ENCODE measurements around the gene NLRP8. TPM values are rescaled to one million over a fixed set of nuclear protein-coding genes. Genes with fewer than 3 reads are reported as not detected.

Gene NLRP8
- total RNA-seq, 6 experiments from 2014 or later, result not detected

DNA sequence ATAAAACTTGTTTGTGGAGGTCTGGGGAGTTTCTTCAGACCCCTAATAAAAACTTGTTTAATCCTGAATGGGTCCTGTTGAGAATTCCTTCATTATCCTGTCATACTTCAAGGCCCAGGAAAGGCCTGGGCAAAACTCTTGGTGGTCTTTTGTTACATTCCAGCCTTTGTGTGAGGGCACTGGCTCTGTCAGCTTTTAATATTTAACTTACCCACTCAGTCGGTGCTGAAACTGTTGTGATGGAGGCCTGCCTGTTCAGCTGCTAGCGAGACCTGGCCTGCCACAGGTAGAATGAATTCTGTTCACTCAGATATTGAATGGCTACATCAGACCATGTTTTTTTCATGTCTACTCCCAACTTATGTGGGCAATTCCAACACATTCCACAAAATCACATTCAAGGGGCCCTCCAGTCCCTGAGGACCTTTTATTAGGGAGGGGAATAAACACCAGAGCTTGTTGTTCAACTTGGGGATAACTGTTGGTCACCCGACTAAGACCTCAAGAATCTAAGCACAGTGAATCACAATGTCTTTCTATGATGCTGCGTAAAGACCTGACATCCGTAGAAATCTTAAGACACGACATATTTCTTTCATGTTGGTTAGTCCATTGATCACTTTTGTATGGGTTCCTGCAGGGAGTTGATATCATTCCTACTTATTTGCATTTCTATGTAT, 12.5 kb downstream of the NLRP8 start:
- Histone ChIP-seq H3K27me3 (no peaks in the 10 kb centered on the region), H3K9me3 (no peaks in the 10 kb centered on the region), H3K4me1 (no peaks in the 10 kb centered on the region), H3K27ac (no peak overlapping the region), H3K4me3 (no peak overlapping the region), H3K36me3 (no peaks in the 10 kb centered on the region)
- DNase-seq (no peak), ATAC-seq (no peak)
- WGBS (ENCODE audit: insufficient coverage, low coverage, low lambda C conversion rate, missing lambda C conversion rate), result 49% methylated on average over 5 of the region's 6 CpGs
- intact Hi-C loops (cut with DNase I), result no loop called here
- no peak for TF ChIP-seq POLR2A (IDR thresholded peaks at IDR 0.05)
- TF ChIP-seq, protein P1, sequence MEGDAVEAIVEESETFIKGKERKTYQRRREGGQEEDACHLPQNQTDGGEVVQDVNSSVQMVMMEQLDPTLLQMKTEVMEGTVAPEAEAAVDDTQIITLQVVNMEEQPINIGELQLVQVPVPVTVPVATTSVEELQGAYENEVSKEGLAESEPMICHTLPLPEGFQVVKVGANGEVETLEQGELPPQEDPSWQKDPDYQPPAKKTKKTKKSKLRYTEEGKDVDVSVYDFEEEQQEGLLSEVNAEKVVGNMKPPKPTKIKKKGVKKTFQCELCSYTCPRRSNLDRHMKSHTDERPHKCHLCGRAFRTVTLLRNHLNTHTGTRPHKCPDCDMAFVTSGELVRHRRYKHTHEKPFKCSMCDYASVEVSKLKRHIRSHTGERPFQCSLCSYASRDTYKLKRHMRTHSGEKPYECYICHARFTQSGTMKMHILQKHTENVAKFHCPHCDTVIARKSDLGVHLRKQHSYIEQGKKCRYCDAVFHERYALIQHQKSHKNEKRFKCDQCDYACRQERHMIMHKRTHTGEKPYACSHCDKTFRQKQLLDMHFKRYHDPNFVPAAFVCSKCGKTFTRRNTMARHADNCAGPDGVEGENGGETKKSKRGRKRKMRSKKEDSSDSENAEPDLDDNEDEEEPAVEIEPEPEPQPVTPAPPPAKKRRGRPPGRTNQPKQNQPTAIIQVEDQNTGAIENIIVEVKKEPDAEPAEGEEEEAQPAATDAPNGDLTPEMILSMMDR (IDR thresholded peaks at IDR 0.05), result no peak

DNA sequence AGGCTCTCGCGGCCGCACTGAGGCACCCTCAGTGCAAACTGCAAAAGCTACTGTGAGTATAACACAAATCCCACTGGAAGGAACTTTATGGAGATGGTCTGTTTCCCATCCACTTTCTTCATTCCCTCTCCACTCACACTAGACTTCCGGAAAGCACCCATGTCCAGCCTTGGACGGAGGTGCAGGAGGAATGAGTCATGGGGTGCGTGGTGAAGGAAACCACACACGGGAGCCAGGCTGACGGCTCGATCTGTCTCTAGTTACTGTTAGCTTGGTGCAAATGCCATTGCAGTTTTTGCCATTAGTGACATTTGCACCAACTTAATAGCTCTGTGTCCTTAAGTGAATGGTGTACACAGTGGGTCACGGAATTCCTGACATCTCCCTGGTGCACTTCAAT, 14.6 kb downstream of the NLRP8 start:
- Histone ChIP-seq H3K9me3 (no peaks in the 10 kb centered on the region), H3K27ac (no peak overlapping the region), H3K27me3 (no peaks in the 10 kb centered on the region), H3K36me3 (no peaks in the 10 kb centered on the region), H3K4me3 (no peak overlapping the region), H3K4me1 (no peaks in the 10 kb centered on the region)
- TF ChIP-seq POLR2A (IDR thresholded peaks at IDR 0.05), result no peak
- TF ChIP-seq, protein P1 (IDR thresholded peaks at IDR 0.05), result no peak
- intact Hi-C loops (cut with DNase I), result no loop called here
- no peak for DNase-seq
- 70% methylated on average over 5 of the region's 10 CpGs for WGBS (ENCODE audit: insufficient coverage, low coverage, low lambda C conversion rate, missing lambda C conversion rate)
- ATAC-seq, result no peak

DNA sequence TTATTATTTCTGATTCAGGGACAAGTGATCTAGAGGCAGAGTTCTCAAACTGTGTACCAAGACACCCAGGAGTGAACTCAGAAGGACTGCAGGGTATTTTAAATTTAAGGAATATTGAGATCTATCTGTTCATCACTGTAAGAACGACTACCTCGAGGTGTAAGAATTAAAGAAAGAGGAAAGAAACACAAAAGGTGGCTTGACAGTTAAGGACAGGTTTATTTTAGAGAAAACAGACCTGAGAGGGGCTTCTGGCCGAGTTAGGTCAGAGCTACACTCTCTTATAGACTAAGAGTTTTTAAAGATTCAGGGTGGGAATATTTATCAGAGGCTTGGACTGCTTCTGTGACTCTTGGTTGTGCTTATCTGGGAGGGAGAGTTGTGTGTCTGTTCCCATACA, 26.4 kb downstream of the NLRP8 start:
- Histone ChIP-seq H3K4me3 (no peak overlapping the region), H3K9me3 (no peaks in the 10 kb centered on the region), H3K36me3 (no peaks in the 10 kb centered on the region), H3K27ac (no peak overlapping the region), H3K27me3 (no peaks in the 10 kb centered on the region), H3K4me1 (no peaks in the 10 kb centered on the region)
- TF ChIP-seq, protein P1 (IDR thresholded peaks at IDR 0.05), result no peak
- TF ChIP-seq POLR2A (IDR thresholded peaks at IDR 0.05), result no peak
- ATAC-seq (no peak), DNase-seq (no peak)
- intact Hi-C loops (cut with DNase I), result no loop called here
- WGBS (ENCODE audit: insufficient coverage, low coverage, low lambda C conversion rate, missing lambda C conversion rate), result 13% methylated on average over 3 of the region's 3 CpGs

DNA sequence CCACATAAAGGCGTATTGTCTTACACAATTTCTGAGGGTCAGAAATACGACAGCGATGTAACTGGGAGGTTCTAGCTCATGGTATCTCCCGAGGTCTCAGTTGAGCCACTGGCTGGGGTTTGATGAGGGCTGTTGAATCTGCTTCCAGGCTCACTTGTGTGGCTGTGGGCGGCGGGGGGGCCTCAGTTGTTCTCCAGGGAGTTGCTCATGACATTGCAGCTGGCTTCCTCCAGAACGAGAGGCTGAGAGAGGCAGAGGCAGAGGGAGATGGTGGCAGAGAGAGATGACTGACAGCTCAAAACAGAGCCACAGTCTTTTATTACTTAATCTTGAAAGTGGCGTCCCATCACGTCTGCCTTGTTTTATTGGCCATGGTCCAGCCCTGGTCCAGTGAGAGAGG, 32.8 kb downstream of the NLRP8 start:
- Histone ChIP-seq H3K36me3 (no peaks in the 10 kb centered on the region), H3K4me3 (no peak overlapping the region), H3K9me3 (no peaks in the 10 kb centered on the region), H3K27me3 (no peaks in the 10 kb centered on the region), H3K27ac (no peak overlapping the region), H3K4me1 (no peaks in the 10 kb centered on the region)
- intact Hi-C loops (cut with DNase I), result no loop called here
- DNase-seq (no peak), ATAC-seq (no peak)
- TF ChIP-seq, protein P1 (IDR thresholded peaks at IDR 0.05), result no peak
- TF ChIP-seq POLR2A (IDR thresholded peaks at IDR 0.05), result no peak
- 52% methylated on average over 7 of the region's 9 CpGs for WGBS (ENCODE audit: insufficient coverage, low coverage, low lambda C conversion rate, missing lambda C conversion rate)

All from right lobe of liver (tissue), 6 donors.